HL-60 (cell line): Measurements from ENCODE around the gene HEMK1.

Experiments used
- DNase-seq, 2 experiments: peaks; one replicate each; pipeline ENCODE4 v3.0.0-alpha.2; 2010 to 2020; ENCODE audit warnings: low read depth in 1 of 2, low spot score in 1 of 2
- H3K27ac ChIP-seq: fragments of 250-450 bp; sonication (Bioruptor Pico); replicated peaks from 2 replicates; pipeline ENCODE4 v1.5.1; 2020; ENCODE audit warnings: mild to moderate bottlenecking, moderate library complexity
- H3K27me3 ChIP-seq: fragments of 250-450 bp; sonication (Bioruptor Pico); 2 replicates; pipeline ENCODE4 v1.5.1; 2021; ENCODE audit warnings: mild to moderate bottlenecking, moderate library complexity; ENCODE audit not compliant: insufficient read depth, poor library complexity, severe bottlenecking
- H3K4me3 ChIP-seq: replicated peaks from 2 replicates; pipeline ENCODE4 v1.5.1; 2011; ENCODE audit warnings: mild to moderate bottlenecking, control low read depth, low read length; ENCODE audit not compliant: insufficient read depth
- GABPA ChIP-seq: IDR thresholded peaks from 2 replicates; pipeline ENCODE4 v1.6.1; 2012; ENCODE audit warnings: low read depth
- POLR2AphosphoS5 ChIP-seq: IDR thresholded peaks from 2 replicates; pipeline ENCODE4 v1.6.1; 2012; ENCODE audit warnings: low read depth
- SPI1 ChIP-seq: IDR thresholded peaks from 2 replicates; pipeline ENCODE4 v1.6.1; 2012; ENCODE audit warnings: low read depth, mild to moderate bottlenecking, borderline replicate concordance
- TF ChIP-seq, protein P1 (sequence below): IDR thresholded peaks from one replicate; pipeline ENCODE4 v1.5.1; 2011; ENCODE audit warnings: low read length, control low read depth, inconsistent platforms; ENCODE audit not compliant: insufficient read depth
- TF ChIP-seq, protein P2 (sequence below): IDR thresholded peaks from 2 replicates; pipeline ENCODE4 v1.6.1; 2012; ENCODE audit warnings: low read depth; ENCODE audit not compliant: insufficient replicate concordance

The HEMK1 gene

DNA sequence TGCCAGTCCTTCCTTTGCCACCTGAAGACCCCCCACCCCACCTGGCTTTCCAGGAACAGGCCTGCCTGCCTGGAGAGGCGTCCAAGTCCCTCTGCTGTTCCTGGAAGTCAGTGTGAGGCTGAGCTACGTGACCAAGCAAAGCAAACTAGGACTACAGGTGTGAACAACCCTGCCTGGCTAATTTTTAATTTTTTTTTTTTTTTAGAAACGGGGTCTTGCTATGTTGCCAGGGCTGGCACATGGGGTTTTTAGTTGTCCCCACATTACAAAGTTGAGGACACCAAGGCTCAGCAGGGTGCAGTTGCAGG is 17.4 kb downstream of the HEMK1 start:
- no peak overlapping the region for H3K27ac ChIP-seq
- no peak for DNase-seq
- no peak overlapping the region for H3K4me3 ChIP-seq
- TF ChIP-seq, protein P1, sequence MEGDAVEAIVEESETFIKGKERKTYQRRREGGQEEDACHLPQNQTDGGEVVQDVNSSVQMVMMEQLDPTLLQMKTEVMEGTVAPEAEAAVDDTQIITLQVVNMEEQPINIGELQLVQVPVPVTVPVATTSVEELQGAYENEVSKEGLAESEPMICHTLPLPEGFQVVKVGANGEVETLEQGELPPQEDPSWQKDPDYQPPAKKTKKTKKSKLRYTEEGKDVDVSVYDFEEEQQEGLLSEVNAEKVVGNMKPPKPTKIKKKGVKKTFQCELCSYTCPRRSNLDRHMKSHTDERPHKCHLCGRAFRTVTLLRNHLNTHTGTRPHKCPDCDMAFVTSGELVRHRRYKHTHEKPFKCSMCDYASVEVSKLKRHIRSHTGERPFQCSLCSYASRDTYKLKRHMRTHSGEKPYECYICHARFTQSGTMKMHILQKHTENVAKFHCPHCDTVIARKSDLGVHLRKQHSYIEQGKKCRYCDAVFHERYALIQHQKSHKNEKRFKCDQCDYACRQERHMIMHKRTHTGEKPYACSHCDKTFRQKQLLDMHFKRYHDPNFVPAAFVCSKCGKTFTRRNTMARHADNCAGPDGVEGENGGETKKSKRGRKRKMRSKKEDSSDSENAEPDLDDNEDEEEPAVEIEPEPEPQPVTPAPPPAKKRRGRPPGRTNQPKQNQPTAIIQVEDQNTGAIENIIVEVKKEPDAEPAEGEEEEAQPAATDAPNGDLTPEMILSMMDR, result no peak
- no peak for TF ChIP-seq GABPA
- TF ChIP-seq, protein P2, sequence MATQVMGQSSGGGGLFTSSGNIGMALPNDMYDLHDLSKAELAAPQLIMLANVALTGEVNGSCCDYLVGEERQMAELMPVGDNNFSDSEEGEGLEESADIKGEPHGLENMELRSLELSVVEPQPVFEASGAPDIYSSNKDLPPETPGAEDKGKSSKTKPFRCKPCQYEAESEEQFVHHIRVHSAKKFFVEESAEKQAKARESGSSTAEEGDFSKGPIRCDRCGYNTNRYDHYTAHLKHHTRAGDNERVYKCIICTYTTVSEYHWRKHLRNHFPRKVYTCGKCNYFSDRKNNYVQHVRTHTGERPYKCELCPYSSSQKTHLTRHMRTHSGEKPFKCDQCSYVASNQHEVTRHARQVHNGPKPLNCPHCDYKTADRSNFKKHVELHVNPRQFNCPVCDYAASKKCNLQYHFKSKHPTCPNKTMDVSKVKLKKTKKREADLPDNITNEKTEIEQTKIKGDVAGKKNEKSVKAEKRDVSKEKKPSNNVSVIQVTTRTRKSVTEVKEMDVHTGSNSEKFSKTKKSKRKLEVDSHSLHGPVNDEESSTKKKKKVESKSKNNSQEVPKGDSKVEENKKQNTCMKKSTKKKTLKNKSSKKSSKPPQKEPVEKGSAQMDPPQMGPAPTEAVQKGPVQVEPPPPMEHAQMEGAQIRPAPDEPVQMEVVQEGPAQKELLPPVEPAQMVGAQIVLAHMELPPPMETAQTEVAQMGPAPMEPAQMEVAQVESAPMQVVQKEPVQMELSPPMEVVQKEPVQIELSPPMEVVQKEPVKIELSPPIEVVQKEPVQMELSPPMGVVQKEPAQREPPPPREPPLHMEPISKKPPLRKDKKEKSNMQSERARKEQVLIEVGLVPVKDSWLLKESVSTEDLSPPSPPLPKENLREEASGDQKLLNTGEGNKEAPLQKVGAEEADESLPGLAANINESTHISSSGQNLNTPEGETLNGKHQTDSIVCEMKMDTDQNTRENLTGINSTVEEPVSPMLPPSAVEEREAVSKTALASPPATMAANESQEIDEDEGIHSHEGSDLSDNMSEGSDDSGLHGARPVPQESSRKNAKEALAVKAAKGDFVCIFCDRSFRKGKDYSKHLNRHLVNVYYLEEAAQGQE, result no peak
- TF ChIP-seq POLR2AphosphoS5, result no peak
- TF ChIP-seq SPI1, result no peak
- no peaks in the 10 kb centered on the region for H3K27me3 ChIP-seq

DNA sequence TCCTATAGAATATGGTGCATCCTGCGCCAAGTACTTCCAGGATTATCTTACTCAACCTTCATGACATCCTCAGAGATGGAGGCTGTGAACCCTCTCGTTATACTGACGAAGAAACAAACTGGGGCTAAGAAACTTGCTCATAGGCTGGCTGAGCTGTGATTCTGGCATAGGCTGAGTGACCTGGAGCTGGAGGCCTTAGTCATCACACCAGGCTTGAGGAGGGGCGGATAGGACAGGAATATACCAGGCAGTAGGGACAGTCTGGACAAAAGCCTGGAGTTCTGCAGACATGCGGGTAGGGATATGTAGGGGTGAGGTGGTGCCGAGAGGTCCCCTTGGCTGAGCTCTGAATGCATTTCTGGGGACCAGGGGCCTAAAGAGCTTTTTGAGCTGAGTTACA is 18.1 kb downstream of the HEMK1 start:
- no peak overlapping the region for H3K4me3 ChIP-seq
- TF ChIP-seq, protein P1, result no peak
- TF ChIP-seq SPI1, result no peak
- TF ChIP-seq POLR2AphosphoS5, result no peak
- no peak for TF ChIP-seq GABPA
- TF ChIP-seq, protein P2, result no peak
- H3K27ac ChIP-seq, result no peak overlapping the region
- no peak for DNase-seq
- no peaks in the 10 kb centered on the region for H3K27me3 ChIP-seq

DNA sequence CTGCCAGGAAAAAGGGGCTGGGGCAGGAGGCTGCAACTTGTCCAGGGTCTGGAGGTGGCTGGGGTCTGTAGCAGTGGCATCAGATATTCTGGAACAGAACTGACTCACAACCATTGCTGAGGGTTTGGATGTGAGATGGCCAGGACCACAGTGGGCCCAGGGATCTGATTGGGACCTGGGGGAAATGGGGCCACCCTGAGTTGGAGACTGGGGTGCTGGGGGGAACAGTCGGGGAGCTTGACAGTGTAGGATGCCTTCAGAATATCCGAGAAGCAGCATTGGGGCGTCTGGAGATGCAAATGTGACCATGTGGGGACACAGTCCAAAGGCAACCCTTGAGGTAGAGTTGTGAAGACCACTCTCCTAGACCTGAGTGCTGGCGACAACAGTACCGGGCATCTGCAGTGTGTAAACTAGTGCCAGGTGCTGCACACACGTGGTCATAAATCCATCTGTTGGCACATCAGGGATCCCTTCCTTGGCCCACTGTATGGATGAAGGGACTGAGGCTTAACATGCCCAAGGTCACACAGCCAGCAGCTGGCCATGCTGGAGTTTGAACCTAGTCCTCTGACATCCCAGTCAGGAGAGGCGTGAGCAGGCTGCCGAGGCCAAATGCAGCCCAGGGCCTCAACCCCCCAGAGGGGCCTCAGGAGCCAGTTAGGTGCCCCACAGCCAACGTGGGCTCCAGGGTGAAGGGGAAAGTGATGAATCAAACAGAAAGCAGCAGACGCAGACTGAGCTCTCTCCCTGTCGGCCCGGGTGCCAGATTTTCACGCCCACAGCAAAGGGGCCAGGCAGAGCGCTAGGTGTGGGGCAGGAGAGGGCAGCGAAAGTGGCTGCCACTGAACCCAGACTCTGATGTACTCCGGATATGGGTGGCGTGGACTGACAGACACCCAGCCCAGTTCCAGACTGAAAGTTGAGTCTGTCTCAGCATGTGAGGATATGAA is 18.8 kb downstream of the HEMK1 start:
- H3K4me3 ChIP-seq, result no peak overlapping the region

More for the DNA sequence above, 18.8 kb downstream of the HEMK1 start:
- TF ChIP-seq POLR2AphosphoS5 (no peak), GABPA (no peak), SPI1 (no peak)
- TF ChIP-seq, protein P2, result no peak
- TF ChIP-seq, protein P1, result no peak
- H3K27me3 ChIP-seq, result no peaks in the 10 kb centered on the region
- H3K27ac ChIP-seq, result no peak overlapping the region
- no peak for DNase-seq
